ENCODE results near the gene DNAAF6. TPM values are rescaled to one million over a fixed set of nuclear protein-coding genes. Genes with fewer than 3 reads are reported as not detected.

DNAAF6 gene
- total RNA-seq, result not detected in 2 replicates

DNA sequence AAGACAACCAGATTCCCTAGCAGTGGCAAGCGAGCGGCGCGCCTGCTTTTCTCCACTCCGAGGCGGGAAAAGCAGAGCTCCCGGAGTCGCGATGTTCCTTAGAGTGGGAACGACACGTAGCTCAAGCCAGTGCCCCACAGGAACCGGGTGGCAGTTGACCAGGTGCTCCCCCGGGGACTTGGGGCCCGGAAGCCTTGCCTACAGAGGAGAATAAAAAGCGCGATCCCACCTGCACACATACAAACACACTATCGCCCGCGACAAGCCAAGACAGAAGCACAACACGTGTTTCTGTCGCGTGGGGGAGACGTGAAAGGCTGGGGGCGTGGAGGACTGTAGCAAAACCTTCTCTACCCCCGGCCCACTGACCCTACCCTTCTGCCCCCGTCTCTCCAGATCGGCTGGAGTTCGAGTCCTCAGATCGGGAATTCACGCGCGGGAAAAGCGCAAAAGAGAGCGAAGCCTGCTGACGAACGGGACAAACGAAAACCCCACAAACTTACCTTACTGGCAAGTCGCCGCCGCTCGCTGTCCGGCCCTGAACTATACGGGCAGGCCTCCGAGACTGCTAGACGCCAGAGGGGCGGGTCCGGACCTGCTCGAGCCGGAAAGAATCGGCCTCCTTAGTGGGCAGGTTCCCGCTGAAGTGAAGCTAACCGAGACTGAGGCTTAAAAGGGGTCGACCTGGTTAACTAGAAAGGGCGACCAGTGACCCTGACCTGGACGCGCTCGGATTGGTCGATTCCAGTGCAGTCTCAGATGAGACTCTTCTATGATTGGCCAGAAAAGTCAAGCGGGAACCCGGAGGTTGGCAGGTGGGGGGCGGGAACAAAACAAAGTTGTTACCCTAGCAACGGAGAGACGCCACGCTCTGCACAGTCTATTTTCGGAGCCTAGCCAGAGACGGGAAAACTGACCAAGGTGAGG lies at the start of gene DNAAF6, which contains the start of gene NUP62CL:
DNAAF6 (plus strand) TSS at position 842 of the 927 bp plus-strand sequence. CDS start 6,265 bp downstream, outside the sequence.
NUP62CL (minus strand) TSS at position 664 of the 927 bp plus-strand sequence. CDS start 31,287 bp downstream, outside the sequence.

Small RNAs within 50 kb of the gene (small RNA-seq; reads per million reads assigned to genes)
- gene RF00019, result not detected

Other genes with a start within 250 kb of the DNAAF6 start
- 10.1 and 12.6 TPM in 2 replicates for gene MORC4, start 206.4 kb upstream of the DNAAF6 start, total RNA-seq
- 11.1 and 13.1 TPM in 2 replicates for gene RBM41, start 87.8 kb upstream of the DNAAF6 start, total RNA-seq
- not detected in 2 replicates for gene NUP62CL, start 178 bp upstream of the DNAAF6 start, total RNA-seq
- gene FRMPD3, start 243.0 kb downstream of the DNAAF6 start, total RNA-seq, result not detected in 2 replicates